HCEC 1CT (cell line): Measurements from ENCODE around the gene TMEM163.
"Not testable (repeated sequence)": the region's sequence is repeated elsewhere in the genome, so short reads cannot be mapped to it uniquely, and the experiment has no call there.

Experiments
- DNase-seq: peaks from one replicate; pipeline ENCODE4 v3.0.0-alpha.2; 2017

The TMEM163 gene

DNA sequence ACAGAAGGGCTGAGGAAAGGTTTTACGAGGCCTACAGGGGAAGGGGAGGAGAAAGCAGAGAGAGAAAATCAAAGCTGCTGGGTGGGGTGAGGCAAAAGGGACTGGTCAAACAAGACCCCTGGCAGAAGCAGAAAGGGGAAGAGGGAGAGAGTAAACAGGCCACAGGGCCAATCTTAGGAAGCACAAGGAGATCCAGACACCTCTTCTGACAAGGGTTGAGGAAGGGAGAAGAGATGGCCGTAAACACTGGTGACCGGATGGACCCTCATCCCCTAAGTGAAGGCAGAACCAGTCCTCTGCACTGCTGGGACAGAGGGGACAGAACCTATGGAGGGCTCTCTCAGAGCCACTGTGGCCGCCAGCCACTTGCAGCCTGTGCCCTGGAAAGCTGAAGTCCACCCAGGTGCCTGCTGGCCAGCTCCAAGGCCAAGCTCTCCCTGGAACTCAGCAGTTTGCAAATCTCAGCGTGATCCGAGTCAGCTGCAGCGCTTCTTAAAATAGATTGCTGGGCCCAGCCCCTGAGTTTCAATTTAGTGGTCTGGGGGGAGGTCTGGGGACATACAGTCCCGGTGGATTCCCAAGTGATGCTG is 108.8 kb downstream of the TMEM163 start:
- DNase-seq = no peak

DNA sequence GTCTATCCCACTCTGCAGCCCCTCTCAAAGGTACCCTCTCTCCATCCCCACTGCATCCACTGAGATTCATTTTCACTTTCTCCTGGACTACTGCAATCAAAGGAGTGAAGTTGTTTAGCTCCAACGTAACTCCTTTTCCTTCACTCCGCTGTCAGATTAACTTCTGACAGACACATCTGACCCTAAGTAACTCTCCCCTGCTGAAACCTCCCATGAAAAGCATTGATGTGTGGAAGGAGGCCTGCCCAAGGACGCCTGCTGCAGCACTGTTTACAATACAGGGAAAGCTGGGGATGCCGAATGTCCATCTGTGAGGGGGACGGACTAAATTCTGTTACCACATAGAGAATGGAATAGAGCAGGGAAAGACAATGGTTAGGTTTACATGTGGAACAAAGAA is 114.8 kb downstream of the TMEM163 start:
- DNase-seq = no peak

DNA sequence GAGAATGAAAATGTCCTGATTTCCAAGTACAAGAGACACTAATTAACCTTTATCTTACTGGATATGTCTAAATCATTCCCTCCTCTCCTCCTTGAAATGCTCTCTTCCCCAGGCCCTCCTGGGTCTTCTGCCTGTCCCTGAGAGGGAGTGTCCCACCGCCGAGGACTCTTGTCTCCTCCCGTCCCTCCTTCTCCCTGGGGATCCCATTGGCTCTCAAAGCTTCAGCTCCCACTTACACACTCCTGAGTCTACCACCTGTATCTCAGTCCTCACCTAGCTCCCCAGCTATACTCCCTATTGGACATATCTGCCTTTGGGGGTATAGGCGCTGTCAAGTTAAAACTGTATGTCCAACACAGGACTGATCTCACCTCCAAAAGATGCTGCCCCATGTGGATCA is 116.1 kb downstream of the TMEM163 start:
- no peak for DNase-seq

DNA sequence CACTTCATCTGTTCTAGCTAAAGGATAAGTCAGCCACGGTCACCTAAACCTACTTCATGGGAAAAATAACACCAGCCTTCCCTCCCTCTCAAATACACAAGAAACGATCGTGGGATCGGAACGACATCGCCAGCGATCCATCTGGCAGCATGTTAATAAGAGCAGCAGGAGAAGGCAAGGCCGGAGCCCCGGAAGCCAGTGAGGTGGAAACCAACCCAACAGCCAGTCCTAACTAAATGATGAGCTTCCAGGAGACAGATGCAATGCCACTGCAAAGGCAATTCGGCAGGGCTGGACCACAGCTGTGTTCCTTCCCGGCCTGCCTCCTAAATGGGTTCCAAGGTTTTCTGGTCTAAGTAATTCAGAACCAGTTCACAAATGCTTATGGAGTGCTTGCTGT is 117.5 kb downstream of the TMEM163 start:
- DNase-seq = no peak

DNA sequence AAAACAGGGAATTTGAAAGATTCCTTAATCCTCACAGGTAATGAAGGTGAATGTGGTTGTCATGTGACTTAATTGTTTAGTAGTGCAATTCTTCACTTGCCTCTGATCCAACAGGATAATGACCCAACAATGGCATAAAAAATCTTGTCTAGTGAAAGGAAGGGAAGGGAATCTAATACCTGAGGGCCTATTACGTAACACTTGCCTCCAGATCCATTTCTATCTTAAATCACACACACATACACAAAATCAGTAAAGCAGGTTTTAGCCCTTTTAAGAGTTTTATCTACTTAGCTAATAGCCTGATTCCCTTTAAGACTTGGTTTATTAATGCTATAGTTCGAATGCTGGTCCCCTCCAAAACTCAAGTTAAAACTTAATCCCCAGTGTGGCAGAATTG is 118.6 kb downstream of the TMEM163 start:
- DNase-seq = no peak

DNA sequence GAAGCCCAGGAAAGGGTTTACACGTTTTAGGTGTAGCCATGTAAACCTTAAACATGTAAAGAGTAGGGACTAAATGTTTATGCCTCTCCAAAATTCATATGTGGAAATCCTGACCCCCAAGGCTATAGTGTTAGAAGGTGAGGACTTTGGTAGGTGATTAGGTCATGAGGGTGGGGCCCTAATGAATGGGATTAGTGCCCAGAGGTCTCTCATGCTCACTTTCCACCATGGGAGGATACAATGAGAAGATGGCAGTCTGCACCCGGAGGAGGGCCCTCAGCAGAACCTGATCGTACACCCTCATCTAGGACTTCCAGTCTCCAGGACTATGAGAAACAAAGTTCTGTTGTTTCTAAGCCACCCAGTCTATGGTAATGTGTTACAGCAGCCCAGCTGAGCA is 119.6 kb downstream of the TMEM163 start:
- DNase-seq = no peak

DNA sequence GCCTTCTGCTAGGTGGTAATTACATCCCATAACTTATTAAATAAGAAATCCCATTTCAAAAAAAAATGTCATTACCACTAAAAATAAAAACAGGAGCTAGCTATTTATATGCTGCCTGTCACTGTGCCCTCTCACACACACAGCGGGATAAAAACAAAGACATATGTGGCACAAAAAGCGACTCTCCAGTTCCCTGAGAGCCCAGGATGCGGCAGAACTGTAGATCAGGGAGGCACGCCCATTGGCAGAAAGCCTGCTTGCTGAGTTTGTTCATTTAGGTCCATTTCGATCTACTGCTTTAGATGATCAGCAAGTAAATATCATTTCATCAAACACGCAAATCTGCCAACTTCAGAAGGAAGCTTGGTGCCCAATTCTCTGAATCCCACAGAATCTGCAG is 124.4 kb downstream of the TMEM163 start:
- DNase-seq = no peak

DNA sequence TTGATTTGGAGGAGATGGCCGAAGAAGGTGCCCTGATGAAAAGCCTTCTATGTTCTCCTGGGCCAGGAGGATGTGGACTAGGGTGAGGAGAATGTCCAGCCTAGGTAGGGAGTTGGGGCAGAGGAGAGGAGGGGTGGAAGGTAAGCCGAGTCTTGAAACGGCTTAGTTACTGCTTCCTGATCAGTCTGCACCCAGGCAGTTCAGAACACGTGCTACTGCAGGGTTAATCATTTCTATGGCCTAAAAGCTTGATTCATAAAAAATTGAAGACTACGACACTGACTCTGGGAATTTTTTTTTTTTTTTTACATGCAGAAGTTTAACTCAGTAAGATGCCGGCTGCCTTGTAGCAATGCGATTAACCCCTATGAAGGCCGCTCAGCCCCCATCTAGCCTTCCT is 125.3 kb downstream of the TMEM163 start:
- no peak for DNase-seq

DNA sequence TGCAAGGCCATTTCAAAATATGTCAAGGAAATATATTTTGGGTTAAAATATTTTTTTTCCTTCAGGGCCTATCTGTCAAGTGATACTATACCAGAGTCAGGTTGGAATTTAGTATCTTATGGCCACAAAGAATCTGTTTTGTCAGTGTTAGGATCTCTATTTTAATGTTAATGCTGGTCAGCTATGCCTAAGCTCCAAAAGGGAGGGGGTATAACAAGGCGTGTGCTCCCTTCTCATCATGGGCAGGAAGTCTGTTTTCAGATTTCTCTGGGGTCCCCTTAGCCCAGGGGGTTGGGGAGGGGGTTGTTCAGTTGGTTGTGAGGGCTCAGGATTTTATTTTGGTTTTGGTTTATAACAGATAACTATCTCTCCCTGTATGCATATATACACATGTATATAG is 126.4 kb downstream of the TMEM163 start:
- no peak for DNase-seq

DNA sequence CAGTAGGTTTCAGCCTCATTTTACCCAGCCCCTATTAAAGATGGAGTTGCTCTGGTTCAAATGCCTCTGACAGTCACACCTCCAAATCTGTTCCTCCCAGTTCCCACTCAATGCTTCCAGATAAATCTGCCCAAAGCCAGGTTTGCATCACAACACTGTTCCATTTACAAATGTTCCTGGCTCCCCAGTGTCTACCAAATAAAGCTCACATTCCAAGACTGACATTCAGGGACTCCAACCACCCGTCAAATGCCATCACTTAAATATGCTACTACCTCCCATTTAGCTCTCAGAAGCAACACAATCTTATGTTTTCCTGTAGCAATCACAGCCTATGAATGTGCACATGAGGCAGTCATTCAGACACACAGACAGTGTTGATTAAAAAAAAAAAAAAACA is 127.3 kb downstream of the TMEM163 start:
- DNase-seq = no peak

DNA sequence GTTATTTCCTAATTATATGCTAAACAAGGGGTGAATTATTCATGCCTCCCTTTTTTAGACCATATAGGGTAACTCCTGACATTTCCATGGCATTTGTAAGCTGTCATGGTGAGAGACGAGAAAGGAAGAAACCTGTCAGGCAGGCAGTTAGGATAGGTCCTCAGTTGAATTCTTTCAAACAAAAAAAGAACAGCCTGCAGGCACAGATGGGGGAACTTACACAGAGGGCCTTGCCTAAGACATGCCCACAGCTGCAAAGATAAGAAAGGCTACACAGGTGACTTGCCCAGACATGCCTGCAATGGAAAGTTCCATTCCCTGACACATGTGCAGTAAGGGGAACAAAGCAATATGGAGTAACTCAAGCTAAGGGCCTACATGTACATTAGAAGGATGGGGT is 128.1 kb downstream of the TMEM163 start:
- DNase-seq = no peak

DNA sequence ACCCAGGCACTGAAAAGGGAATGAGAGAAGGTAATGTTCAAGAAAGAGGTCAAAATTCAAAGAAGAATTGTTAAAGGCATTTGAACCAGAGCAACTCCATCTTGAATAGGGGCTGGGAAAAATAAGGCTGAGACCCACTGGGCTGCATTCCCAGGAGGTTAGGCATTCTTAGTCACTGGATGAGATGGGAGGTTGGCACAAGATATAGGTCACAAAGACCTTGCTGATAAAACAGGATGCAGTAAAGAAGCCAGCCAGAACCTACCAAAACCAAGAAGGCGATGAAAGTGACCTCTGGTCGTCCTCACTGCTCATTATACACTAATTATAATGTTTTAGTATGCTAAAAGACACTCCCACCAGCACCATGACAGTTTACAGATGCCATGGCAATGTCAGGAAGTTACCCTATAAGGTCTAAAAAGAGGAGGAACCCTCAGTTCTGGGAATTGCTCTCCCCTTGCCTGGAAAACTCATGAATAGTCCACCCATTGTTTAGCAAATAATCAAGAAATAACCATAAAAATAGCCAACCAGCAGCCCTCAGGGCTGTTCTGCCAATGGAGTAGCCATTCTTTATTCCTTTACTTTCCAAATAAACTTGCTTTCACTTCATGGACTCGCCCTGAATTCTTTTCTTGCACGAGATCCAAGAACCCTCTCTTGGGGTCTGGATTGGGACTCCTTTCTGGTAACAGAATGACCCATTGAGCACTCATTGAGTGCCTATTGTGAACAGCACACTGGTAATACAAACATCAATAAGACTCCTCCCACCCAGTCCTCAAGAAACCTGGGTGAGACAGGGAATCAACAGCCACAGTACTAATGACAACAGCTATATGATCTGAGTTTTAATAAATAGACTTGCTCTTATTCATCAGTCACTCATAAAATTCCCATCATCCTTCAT is 129.4 kb downstream of the TMEM163 start:
- DNase-seq = not testable (repeated sequence)

DNA sequence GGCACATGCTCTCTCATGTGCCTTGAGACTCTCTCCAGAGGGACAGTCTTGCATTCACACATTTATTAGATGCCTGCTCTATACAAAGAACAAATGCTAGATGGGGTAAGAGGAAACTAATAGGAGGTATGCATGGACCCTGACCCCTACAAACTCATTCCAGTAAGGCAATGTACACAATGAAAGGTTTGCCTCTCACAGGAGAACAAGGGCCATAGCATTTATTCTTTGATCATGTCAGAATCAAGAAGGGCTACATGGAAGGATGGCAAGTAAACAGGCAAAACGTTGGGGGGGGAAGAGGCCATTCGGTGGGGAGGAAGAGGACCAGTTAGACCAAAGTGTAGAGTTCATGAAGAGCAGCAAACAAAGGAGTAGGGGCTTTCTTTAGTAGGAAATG is 130.2 kb downstream of the TMEM163 start:
- no peak for DNase-seq

DNA sequence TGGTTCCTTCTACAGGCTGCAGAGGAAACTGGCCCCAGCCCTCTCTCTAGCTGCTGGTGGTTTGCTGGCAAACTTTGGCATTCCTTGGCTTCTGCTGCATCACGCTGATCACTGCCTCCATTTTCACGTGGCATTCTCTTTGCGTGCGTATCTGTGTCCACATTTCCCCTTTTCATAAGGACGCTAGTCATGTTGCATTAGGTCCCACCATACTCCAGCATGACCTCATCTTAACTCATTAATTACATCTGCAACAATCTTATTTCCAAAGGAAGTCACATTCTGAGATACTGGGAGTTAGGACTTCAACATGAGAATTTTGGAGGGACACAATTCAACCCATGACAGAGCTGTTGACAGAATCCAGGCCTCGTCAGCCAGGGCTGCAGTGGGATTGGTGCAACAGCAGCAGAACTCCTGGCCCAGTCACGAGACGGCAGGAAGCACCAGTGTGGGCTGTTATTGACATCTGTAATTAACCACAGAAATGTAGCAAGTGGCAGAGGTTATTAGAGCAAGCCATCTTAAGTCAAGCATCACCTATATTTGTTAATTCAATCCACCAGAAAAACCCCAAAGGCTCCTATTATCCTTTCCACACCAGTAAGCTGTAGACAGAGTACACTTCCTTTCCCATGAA is 132.4 kb downstream of the TMEM163 start:
- no peak for DNase-seq

DNA sequence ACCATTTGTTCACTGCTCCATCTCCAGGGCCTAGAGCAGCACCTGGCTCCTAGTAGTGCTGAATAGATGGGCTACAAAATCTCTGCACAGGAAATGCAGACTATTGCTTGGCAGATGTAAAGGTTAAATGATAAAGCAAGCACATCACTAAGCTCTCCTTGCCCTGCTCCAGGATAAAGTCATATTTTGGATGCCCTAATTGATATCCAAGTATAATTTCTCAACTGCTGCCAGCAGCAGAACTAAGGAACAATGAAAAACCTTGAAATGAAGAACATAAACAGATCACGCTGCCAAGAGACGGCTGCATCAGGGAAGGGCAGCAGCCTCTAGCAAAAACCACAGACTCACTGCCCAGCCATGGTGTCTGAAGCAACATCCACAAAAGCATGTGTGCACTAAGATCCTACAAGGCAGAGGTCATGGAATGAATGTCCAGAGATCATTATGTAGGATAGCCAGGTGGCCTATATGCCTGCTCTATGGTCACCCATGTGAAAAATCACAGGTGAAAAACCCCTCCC is 134.7 kb downstream of the TMEM163 start:
- no peak for DNase-seq

DNA sequence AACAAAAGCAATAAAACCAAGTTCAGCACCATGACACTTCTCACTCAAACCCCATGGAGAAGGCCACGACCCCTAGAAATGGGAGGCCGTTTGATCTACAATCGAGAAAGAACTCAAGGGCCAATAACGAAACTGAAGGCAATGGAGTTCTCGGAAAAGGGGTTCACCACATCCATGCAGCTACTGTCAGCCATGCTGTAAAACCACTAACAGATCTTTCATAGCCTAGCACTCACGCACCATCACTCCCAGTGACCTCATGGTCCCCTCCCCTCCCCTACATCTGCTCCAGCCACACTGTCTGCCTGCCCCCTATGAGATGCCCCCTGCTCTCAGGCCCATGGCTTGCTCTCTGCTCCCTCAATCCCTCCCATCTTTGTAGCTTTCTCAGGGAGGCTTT is 135.3 kb downstream of the TMEM163 start:
- no peak for DNase-seq

DNA sequence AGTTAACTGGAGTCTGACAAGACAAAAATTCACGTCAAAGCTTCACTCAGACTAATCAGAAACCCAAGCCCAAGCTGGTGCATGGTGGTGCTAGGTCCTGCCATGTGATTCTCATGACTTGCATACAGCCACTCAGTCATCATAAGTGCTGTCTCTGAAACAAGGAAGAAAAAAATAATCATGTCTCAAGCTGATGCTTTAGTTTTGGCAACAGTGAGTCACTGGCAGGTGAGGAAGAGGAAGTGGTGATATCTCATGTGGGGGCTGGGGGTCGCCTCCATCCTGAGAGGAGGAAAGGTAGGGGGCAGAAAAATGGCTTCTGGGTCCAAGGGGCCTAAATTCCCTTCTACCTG is 136.3 kb downstream of the TMEM163 start:
- no peak for DNase-seq

DNA sequence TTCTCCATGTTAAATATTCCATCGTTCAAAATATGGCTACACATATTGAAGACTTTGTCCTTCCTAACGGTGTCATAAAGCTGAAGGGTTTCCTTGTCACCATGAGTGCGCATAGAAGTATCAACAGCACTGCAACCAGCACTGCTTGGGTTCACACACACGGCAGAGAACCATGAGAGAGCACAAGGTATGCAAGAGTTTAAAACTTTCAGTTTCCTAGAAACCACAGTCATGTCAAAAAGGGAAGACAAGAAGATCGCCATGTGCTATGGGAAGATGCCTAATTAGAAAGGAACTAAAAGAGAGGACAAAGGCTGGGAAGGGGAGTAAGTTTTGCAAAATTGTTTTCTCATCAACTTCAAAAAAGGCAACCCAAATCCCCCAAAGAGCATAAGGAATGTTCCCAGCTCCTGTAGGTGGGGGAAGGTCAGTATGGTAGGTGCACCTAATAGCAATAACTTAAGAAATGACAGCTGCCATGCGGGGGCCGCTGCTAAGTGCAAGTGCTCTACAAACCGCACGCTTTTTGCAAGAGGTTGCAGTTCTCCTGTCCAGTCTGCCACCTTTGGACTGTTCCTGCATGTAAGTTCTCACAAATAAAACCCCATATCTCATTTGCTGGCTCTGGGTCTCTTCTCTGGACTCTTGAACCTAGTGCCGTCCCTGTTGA is 136.8 kb downstream of the TMEM163 start:
- DNase-seq = no peak

DNA sequence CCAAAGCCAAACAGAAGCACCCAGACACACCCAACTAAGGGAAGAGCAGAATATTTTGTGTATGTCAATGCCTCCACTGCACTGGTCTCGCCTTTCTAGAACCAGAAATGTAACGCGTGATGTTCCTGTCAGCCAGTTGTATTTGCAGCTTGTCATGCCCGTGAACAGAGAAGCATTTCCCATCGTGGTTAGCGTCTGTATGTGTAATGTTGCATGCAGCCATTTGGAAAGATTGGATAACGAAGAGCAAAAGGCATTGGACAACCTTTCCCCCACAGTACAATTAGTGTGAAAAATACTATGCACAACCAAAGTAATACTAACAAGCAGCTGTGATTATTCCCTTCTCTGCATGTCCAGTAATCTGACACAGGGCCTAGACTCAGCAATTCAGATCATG is 140.5 kb downstream of the TMEM163 start:
- DNase-seq = no peak

DNA sequence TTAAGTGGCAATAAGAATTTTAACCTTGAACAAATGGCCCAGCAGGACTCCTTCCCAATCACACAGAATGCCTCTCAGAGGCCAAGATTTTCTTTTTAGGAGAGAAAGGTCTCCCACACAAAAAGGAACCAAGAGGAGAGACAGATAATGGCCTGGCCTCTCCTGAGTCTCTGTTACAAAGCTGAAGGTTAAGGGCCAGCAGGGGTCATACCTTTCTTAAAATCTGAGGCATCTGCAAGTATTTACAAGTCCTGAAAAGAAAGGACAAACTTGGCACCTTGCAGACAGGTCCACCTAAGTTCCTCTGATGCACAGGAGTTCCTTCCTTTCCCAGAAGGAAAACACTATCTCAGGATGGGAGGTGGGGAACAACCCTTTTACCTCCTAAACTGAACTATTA is 142.3 kb downstream of the TMEM163 start:
- no peak for DNase-seq

DNA sequence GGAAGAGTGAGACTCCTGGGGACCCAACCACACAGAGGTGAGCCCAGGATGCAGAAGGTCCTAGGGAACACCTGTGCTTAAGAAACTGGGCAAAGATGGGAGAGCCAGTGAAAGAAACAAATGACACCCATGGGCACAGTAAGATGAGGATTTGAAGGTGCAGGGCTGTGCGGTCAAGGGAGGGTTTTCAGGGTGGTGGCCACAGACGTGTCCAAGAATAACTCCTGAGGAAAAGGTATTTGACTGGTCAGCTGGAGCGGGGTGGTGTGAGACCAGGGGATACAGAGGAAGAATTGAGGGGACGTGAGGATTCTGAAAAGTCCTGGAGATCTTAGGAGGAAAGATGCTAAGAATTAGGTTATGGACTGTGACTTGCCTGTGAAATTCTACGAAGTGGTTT is 142.9 kb downstream of the TMEM163 start:
- no peak for DNase-seq

DNA sequence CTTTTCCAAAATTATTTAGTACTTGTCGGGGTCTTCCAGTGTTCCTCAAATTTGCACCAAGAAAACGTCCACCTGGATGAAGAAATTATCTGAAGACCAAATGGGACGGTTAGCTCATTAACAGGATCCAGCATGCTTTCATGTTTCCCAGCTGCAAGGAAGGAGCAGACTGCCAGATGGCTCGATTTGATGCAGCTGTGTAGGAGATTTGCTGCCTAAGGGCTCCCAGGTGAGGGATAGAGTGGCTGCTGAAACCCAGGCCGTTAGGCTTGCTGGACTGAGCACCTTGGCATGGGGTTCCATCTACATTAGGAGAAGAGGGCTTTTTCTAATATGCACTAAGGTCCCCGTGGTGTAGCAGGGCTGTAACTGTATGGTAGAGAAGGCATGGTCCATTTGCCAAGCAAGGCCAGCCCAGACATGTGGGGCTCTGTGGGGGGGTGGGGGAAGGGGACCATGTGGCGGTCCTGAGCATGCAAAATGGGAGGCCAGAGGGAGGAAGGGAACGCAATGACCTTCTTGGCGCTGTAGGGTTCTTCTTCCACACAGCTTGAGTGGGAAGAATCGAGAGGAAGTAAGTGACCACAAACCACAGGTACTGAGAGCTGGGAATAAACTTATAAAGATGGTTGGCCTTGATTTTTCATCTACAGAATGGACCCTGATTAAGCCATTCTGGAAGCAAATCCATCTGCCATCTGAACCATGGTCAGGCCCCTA is 144.0 kb downstream of the TMEM163 start:
- DNase-seq = no peak

DNA sequence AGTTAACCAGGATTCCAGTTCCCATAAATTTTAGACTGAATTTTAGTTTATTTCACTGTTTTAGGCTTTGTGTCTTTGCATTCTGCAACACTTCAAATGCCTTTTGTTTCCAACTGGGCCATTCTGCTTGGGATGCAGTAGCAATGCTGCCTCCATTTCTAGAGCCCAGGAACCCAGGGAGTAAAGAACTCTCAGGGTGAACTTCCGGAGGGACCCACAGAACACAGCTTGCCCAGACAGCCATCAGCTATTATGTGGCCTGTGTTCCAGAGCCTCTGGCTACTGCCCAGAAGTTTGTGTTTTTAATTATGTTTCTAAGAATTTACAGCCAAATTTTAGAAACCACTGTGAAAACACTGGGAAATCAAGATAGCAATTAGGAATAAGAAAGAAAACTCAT is 145.1 kb downstream of the TMEM163 start:
- no peak for DNase-seq
